MCF 10A (cell line): ENCODE data around the gene SMCHD1. TPM values are rescaled to one million over a fixed set of nuclear protein-coding genes. Genes with fewer than 3 reads are reported as not detected.

Experiments used
- BruUV-seq: library from RNA; stranded (reverse); fragments of 400-500 nt; replicated peaks from 2 replicates; lab custom pipeline; 2021; lab: Mats Ljungman, UMichigan
- CTCF ChIA-PET: fragments of 300-600 bp; sonication (Branson Sonifier 250); formaldehyde crosslinking; extraction: SDS; loops from one replicate; lab custom pipeline; 2021; ENCODE audit warnings: antibody characterized with exemption, inconsistent platforms; lab: Yijun Ruan, JAX
- POLR2A ChIA-PET: fragments of 300-600, 350-650 bp; sonication (Branson Sonifier 250); formaldehyde crosslinking; extraction: SDS; loops from one replicate; lab custom pipeline; 2020; ENCODE audit warnings: antibody characterized with exemption, inconsistent platforms; lab: Yijun Ruan, JAX
- DNase-seq: peaks from one replicate; pipeline ENCODE4 v3.0.0-alpha.2; 2018; ENCODE audit not compliant: unreplicated experiment
- H3K27ac Mint-ChIP-seq: one replicate; pipeline ENCODE4 v1.8.0; 2022; ENCODE audit warnings: mild to moderate bottlenecking, low read depth, mixed read lengths; ENCODE audit not compliant: unreplicated experiment
- H3K27me3 Mint-ChIP-seq: one replicate; pipeline ENCODE4 v1.8.0; 2022; ENCODE audit warnings: mixed read lengths; ENCODE audit not compliant: insufficient read depth, unreplicated experiment
- H3K36me3 Mint-ChIP-seq: one replicate; pipeline ENCODE4 v1.8.0; 2022; ENCODE audit warnings: mild to moderate bottlenecking, moderate library complexity, mixed read lengths; ENCODE audit not compliant: insufficient read depth, unreplicated experiment
- H3K4me1 Mint-ChIP-seq: one replicate; pipeline ENCODE4 v1.8.0; 2022; ENCODE audit warnings: mixed read lengths; ENCODE audit not compliant: insufficient read depth, unreplicated experiment
- H3K4me3 Mint-ChIP-seq: one replicate; pipeline ENCODE4 v1.8.0; 2022; ENCODE audit warnings: mild to moderate bottlenecking, moderate library complexity, mixed read lengths; ENCODE audit not compliant: unreplicated experiment
- H3K9me3 Mint-ChIP-seq: one replicate; pipeline ENCODE4 v1.8.0; 2022; ENCODE audit warnings: mixed read lengths; ENCODE audit not compliant: unreplicated experiment
- intact Hi-C: fragments of 100-400 bp; cut with micrococcal nuclease; formaldehyde crosslinking; loops from 2 replicates; pipeline ENCODE4 v1.14.1; 2022
- total RNA-seq: library from RNA; stranded (reverse); gene quantifications from 2 replicates; pipeline ENCODE4 v1.2.3, GENCODE V29; 2022
- TF ChIP-seq, protein P1 (sequence below): fragments of 200-600 bp; IDR thresholded peaks from one replicate; pipeline ENCODE4 v1.8.0; 2022; ENCODE audit warnings: antibody characterized with exemption, mild to moderate bottlenecking; ENCODE audit not compliant: unreplicated experiment

The SMCHD1 gene
- total RNA-seq, 1 experiment from 2014 or later: 50.7 TPM

DNA sequence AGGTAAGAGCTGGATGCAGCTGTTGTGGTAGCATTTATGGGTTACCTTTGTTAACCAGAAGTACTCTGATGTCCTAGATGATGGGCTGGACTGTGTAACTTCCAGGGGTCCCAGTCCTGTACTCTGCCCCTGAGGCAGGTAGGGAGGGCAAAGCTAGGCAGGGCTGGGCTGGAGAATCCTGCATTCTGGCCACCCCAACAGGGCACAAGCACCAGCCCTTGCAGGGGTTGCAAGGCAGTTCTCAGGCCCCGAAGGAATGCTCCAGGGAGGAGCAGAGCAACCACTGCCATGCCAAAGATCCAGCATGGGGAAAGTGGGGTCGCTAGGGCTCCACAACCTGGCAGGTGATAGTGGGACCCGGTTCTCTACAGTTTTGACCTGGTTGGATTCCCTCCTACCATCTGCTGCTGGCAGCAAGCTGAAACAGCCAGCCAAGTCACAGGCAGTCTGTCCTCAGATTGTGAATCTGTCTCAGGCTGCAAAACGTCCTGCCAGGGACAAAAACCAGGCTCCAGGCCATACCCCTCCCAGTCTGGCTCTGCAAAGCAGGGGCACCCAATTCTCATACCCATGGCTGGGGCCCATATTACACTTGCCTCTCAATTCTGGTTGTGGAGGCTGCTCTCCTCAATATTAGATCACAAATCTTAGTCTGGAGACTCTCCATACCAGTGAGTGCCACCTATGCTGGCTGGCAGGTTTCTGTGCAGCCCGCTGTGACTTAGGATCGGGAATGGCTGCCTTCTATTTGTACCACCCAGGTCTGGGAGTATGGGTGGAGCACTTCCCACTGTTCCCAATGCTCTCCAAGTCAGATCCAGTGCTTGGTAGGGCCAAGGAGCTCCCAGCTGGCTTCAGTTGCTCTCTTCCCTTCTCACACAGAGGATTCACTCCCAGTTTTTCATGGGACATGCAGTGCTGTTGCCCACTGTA is 61.1 kb downstream of the SMCHD1 start:
- no TSS peak for BruUV-seq
- Mint-ChIP-seq H3K36me3 (peaks cover 82% of the 10 kb centered on the region), H3K9me3 (no peaks in the 10 kb centered on the region), H3K4me3 (no peak overlapping the region), H3K27ac (no peak overlapping the region), H3K4me1 (no peaks in the 10 kb centered on the region), H3K27me3 (no peaks in the 10 kb centered on the region)
- TF ChIP-seq, protein P1, sequence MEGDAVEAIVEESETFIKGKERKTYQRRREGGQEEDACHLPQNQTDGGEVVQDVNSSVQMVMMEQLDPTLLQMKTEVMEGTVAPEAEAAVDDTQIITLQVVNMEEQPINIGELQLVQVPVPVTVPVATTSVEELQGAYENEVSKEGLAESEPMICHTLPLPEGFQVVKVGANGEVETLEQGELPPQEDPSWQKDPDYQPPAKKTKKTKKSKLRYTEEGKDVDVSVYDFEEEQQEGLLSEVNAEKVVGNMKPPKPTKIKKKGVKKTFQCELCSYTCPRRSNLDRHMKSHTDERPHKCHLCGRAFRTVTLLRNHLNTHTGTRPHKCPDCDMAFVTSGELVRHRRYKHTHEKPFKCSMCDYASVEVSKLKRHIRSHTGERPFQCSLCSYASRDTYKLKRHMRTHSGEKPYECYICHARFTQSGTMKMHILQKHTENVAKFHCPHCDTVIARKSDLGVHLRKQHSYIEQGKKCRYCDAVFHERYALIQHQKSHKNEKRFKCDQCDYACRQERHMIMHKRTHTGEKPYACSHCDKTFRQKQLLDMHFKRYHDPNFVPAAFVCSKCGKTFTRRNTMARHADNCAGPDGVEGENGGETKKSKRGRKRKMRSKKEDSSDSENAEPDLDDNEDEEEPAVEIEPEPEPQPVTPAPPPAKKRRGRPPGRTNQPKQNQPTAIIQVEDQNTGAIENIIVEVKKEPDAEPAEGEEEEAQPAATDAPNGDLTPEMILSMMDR: no peak
- intact Hi-C loops: no loop called here
- DNase-seq: no peak
- ChIA-PET CTCF (interaction anchor here (0.6 kb wide), 1 partner anchor 269 kb away, joined by 3 read pairs; no protein-coding TSS in a partner anchor), POLR2A (interaction anchor here (0.6 to 1.3 kb wide), 2 partner anchors 13 to 82 kb away, joined by 3 to 4 read pairs; no protein-coding TSS in a partner anchor)

DNA sequence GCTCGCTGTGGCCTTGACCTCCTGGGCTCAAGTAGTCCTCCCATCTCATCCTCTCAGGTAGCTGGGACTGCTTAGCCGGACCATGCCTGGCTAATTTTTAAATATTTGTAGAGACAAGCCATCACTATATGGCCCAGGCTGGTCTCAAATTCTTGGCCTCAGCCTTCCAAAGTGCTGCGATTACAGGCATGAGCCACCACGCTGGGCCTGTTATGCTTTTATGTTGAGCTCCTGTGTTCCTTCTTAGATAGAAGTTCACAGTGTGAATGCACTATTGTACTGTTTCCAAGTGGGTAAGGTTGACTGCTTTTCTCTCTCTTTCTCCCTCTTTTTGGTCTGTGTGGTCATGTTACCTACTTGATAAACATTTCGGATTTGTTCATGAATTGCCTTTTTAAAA is 61.9 kb downstream of the SMCHD1 start:
- CTCF ChIA-PET: no interaction called here
- BruUV-seq: no TSS peak
- H3K4me3 Mint-ChIP-seq: no peak overlapping the region
- no peak for DNase-seq
- H3K27me3 Mint-ChIP-seq: no peaks in the 10 kb centered on the region
- H3K9me3 Mint-ChIP-seq: no peaks in the 10 kb centered on the region
- H3K4me1 Mint-ChIP-seq: no peaks in the 10 kb centered on the region
- intact Hi-C loops: no loop called here
- H3K27ac Mint-ChIP-seq: no peak overlapping the region
- peaks cover 82% of the 10 kb centered on the region for H3K36me3 Mint-ChIP-seq
- TF ChIP-seq, protein P1: no peak
- POLR2A ChIA-PET: no interaction called here

DNA sequence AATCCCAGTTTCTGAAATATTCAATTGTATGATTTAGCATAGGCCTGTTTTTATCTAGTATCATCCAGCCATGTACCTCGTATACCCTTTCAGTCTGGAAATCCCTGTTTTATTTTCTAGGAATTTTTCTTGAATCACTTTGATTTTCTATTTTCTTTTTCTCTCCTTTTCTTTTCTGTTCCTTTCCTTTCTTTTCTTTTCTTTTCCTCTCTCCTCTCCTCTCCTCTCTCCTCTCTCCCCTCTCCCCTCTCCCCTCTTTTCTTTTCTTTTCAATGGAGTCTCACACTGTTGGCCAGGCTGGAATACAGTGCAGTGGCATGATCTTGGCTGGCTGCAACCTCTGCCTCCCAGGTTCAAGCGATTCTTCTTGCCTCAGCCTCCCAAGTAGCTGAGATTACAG is 63.5 kb downstream of the SMCHD1 start:
- DNase-seq: no peak
- no peak overlapping the region for H3K4me3 Mint-ChIP-seq
- H3K36me3 Mint-ChIP-seq: peaks cover 82% of the 10 kb centered on the region
- ChIA-PET CTCF (no interaction called here), POLR2A (no interaction called here)
- TF ChIP-seq, protein P1: no peak
- H3K4me1 Mint-ChIP-seq: peaks cover 7% of the 10 kb centered on the region
- no peaks in the 10 kb centered on the region for H3K9me3 Mint-ChIP-seq
- intact Hi-C loops: no loop called here
- H3K27me3 Mint-ChIP-seq: no peaks in the 10 kb centered on the region
- H3K27ac Mint-ChIP-seq: no peak overlapping the region
- BruUV-seq: no TSS peak

DNA sequence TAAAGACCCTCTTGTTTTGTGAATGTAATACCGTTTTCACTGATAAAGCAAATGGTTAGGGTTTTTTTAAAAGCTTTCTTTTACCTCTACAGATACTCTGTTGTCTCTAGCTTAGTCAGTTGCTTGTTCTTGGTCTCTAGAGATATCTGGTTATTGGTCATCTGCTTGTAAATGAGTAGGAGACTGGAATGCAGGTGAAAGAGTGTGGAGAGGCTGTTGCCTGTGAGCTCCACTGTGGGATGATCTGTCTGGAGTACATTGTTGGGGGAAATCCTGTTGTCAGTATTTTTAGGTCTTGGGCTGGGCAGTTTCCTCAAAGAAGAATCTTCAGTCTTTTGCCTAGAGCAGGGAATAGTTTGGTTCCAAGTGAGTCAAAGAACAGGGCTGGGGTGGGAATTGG is 67.7 kb downstream of the SMCHD1 start:
- H3K9me3 Mint-ChIP-seq: no peaks in the 10 kb centered on the region
- H3K27ac Mint-ChIP-seq: no peak overlapping the region
- no peak overlapping the region for H3K4me3 Mint-ChIP-seq
- peaks cover 92% of the 10 kb centered on the region for H3K36me3 Mint-ChIP-seq
- intact Hi-C loops: no loop called here
- no peaks in the 10 kb centered on the region for H3K27me3 Mint-ChIP-seq
- DNase-seq: no peak
- ChIA-PET CTCF (no interaction called here), POLR2A (interaction anchor here (1.3 kb wide), 1 partner anchor 10 kb away, joined by 3 read pairs; no protein-coding TSS in a partner anchor)
- no TSS peak for BruUV-seq
- H3K4me1 Mint-ChIP-seq: peaks cover 7% of the 10 kb centered on the region
- TF ChIP-seq, protein P1: no peak
